Type B pancreatic cell (in vitro differentiated cells): ENCODE data around the gene TMEM178B. TPM values are rescaled to one million over a fixed set of nuclear protein-coding genes. Genes with fewer than 3 reads are reported as not detected.

Experiments used
- DNase-seq: peaks from one replicate; pipeline ENCODE4 v3.0.0; 2021; ENCODE audit warnings: mixed read lengths; ENCODE audit not compliant: unreplicated experiment; ENCODE audit errors: extremely low spot score
- H3K27ac Mint-ChIP-seq: 2 replicates; pipeline ENCODE4 v1.8.0; 2021; ENCODE audit warnings: mild to moderate bottlenecking, mixed read lengths
- H3K27me3 Mint-ChIP-seq: 2 replicates; pipeline ENCODE4 v1.8.0; 2021; ENCODE audit warnings: mixed read lengths
- H3K36me3 Mint-ChIP-seq: 2 replicates; pipeline ENCODE4 v1.8.0; 2021; ENCODE audit warnings: mixed read lengths
- H3K4me1 Mint-ChIP-seq: one replicate; pipeline ENCODE4 v1.8.0; 2021; ENCODE audit warnings: mixed read lengths; ENCODE audit not compliant: unreplicated experiment
- H3K4me3 Mint-ChIP-seq: 2 replicates; pipeline ENCODE4 v1.8.0; 2021; ENCODE audit warnings: mild to moderate bottlenecking, mixed read lengths
- H3K9me3 Mint-ChIP-seq: 2 replicates; pipeline ENCODE4 v1.8.0; 2021; ENCODE audit warnings: mixed read lengths
- CTCF ChIP-seq: fragments of 200-600 bp; sonication (generic); conservative IDR thresholded peaks from 2 replicates; pipeline ENCODE4 v1.5.0; 2021; ENCODE audit warnings: antibody characterized with exemption, mild to moderate bottlenecking
- total RNA-seq: library from RNA; stranded (reverse); gene quantifications from 2 replicates; pipeline ENCODE4 v1.2.1, GENCODE V29; 2021; ENCODE audit warnings: low replicate concordance

The TMEM178B gene
- total RNA-seq, 1 donor from 2014 or later = 8.7 TPM

DNA sequence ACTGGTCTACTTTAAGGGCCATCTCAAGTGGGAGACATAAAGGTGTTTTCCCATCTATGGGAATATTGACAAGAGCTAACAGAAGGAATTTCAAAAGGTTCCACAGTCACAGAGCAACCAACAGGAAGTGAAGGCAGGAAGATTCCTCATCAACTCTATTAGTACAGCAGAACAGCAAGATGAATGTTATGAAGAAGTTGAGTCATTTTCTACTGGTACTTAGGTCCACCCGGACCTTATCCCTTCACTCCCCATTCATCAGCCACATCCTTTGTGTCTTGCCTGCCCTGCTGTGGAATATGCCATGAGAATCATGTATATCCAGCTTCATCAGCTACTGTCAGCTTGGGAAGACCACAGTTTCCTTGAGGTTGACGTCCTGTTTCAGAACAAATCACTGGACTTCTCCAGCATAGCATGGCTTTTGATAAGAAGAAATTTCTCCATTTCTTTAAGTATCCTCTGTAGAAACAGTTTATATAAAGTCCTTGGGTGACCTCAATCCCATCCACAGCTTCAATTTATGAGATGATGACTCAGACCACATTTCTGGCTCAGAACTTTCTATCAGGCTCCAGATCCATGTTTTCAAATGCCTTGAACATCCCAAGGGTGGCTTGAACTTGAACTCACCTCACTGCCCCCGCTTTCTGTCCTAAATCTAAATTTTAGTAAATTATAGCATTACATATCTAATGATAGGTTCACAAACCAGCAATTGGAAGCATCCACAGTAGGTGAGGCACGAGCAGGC is 392.5 kb downstream of the TMEM178B start:
- no peak overlapping the region for H3K4me3 Mint-ChIP-seq
- H3K27me3 Mint-ChIP-seq = no peaks in the 10 kb centered on the region
- no peaks in the 10 kb centered on the region for H3K9me3 Mint-ChIP-seq
- H3K36me3 Mint-ChIP-seq = no peaks in the 10 kb centered on the region
- DNase-seq = no peak
- no peak overlapping the region for H3K27ac Mint-ChIP-seq
- H3K4me1 Mint-ChIP-seq = peaks cover 1% of the 10 kb centered on the region
- TF ChIP-seq CTCF = no peak

- Mint-ChIP-seq H3K27me3 (no peaks in the 10 kb centered on the region), H3K4me1 (no peaks in the 10 kb centered on the region), H3K27ac (no peak overlapping the region), H3K9me3 (no peaks in the 10 kb centered on the region), H3K36me3 (no peaks in the 10 kb centered on the region), H3K4me3 (no peak overlapping the region)
- no peak for TF ChIP-seq CTCF
- DNase-seq = no peak
Measured at GRCh38 chr7:141468341-141468740, 394.5 kb downstream of the TMEM178B start.

GRCh38 chr7:141475679-141476078 is 401.8 kb downstream of the TMEM178B start:
- no peaks in the 10 kb centered on the region for H3K36me3 Mint-ChIP-seq
- no peak for DNase-seq
- H3K9me3 Mint-ChIP-seq = no peaks in the 10 kb centered on the region
- no peaks in the 10 kb centered on the region for H3K4me1 Mint-ChIP-seq
- H3K27me3 Mint-ChIP-seq = peaks cover 3% of the 10 kb centered on the region
- no peak for TF ChIP-seq CTCF
- H3K27ac Mint-ChIP-seq = no peak overlapping the region
- no peak overlapping the region for H3K4me3 Mint-ChIP-seq

- TF ChIP-seq CTCF = no peak
- Mint-ChIP-seq H3K9me3 (no peaks in the 10 kb centered on the region), H3K27me3 (peaks cover 3% of the 10 kb centered on the region), H3K36me3 (no peaks in the 10 kb centered on the region), H3K4me3 (no peak overlapping the region), H3K4me1 (no peaks in the 10 kb centered on the region), H3K27ac (no peak overlapping the region)
- DNase-seq = no peak
Measured at GRCh38 chr7:141477865-141478264, 404.0 kb downstream of the TMEM178B start.

DNA sequence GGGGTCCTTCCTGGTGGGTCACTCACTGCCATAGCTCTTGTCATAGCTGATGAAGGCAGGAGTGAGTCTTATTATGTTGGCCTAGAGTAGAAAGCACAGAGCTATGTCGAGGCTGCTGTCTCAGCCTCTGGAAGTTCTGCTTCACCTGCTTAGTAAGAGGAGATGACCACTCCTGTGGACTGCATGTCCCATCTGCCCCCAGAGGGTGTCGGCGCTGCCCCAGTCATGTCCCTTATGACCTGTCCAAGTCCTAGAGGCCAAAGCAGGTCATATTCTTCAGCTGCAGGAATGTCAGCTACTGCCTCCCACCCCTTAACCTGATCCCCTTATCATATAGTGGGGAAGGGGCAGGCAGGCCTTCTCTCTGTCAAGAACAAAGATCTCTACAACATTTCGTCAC is 405.0 kb downstream of the TMEM178B start:
- Mint-ChIP-seq H3K4me1 (no peaks in the 10 kb centered on the region), H3K9me3 (no peaks in the 10 kb centered on the region), H3K36me3 (no peaks in the 10 kb centered on the region), H3K27ac (no peak overlapping the region), H3K4me3 (no peak overlapping the region), H3K27me3 (peaks cover 6% of the 10 kb centered on the region)
- no peak for DNase-seq
- TF ChIP-seq CTCF = no peak
